Keratinocyte (primary cell): ENCODE measurements around the gene RSKR. TPM values are rescaled to one million over a fixed set of nuclear protein-coding genes. Genes with fewer than 3 reads are reported as not detected.

Experiments used
- DNase-seq: peaks from one replicate; pipeline ENCODE4 v3.0.0-alpha.2; 2011; ENCODE audit warnings: low read depth, missing footprints, low spot score
- FAIRE-seq: peaks from 2 replicates; lab custom pipeline; 2011; peaks lifted over from hg19 to GRCh38; lab: Jason Lieb, UNC
- H2AFZ ChIP-seq: 2 replicates; pipeline ENCODE4 v1.6.0; 2012; ENCODE audit warnings: low read length, control low read depth, inconsistent platforms; ENCODE audit not compliant: control insufficient read depth
- H3K27ac ChIP-seq: 2 replicates; pipeline ENCODE4 v1.5.1; 2011; ENCODE audit warnings: low read length; ENCODE audit not compliant: control insufficient read depth, insufficient read depth
- H3K27me3 ChIP-seq: 3 replicates; pipeline ENCODE4 v1.6.0; 2011; ENCODE audit warnings: low read length; ENCODE audit not compliant: control insufficient read depth, insufficient read depth; ENCODE audit errors: extremely low read depth
- H3K36me3 ChIP-seq, 2 experiments: 2 replicates in 1 of 2; 3 replicates in 1 of 2; pipeline ENCODE4 v1.5.1; 2011; ENCODE audit warnings: low read length in 2 of 2, mild to moderate bottlenecking in 1 of 2; ENCODE audit not compliant: control insufficient read depth in 2 of 2, insufficient read depth in 2 of 2; ENCODE audit errors: extremely low read depth in 1 of 2
- H3K4me1 ChIP-seq: 3 replicates; pipeline ENCODE4 v1.5.1; 2011; ENCODE audit warnings: low read length; ENCODE audit not compliant: control insufficient read depth, insufficient read depth; ENCODE audit errors: extremely low read depth
- H3K4me2 ChIP-seq: 3 replicates; pipeline ENCODE4 v1.6.0; 2011; ENCODE audit warnings: low read depth, low read length; ENCODE audit not compliant: control insufficient read depth, insufficient read depth; ENCODE audit errors: extremely low read depth
- H3K4me3 ChIP-seq, 3 experiments: fragments of 200-600 bp in 1 of 3; sonication (generic) in 1 of 3; 2 replicates in 2 of 3; 3 replicates in 1 of 3; pipeline ENCODE4 v1.5.1; 2011 to 2016; ENCODE audit warnings: low read length in 3 of 3, mild to moderate bottlenecking in 3 of 3, control low read depth in 2 of 3, inconsistent platforms in 1 of 3, low read depth in 1 of 3, mixed read lengths in 1 of 3, mixed run types in 1 of 3, moderate library complexity in 1 of 3; ENCODE audit not compliant: control insufficient read depth in 2 of 3, insufficient read depth in 2 of 3; ENCODE audit errors: extremely low read depth in 1 of 3
- H3K79me2 ChIP-seq: 2 replicates; pipeline ENCODE4 v1.6.0; 2012; ENCODE audit warnings: low read length; ENCODE audit not compliant: control insufficient read depth, insufficient read depth
- H3K9ac ChIP-seq: 3 replicates; pipeline ENCODE4 v1.6.0; 2011; ENCODE audit warnings: low read length; ENCODE audit not compliant: control insufficient read depth, insufficient read depth; ENCODE audit errors: extremely low read depth
- H3K9me1 ChIP-seq: 3 replicates; pipeline ENCODE4 v1.6.0; 2011; ENCODE audit warnings: low read length; ENCODE audit not compliant: control insufficient read depth, insufficient read depth; ENCODE audit errors: extremely low read depth
- H3K9me3 ChIP-seq: 2 replicates; pipeline ENCODE4 v1.5.1; 2012; ENCODE audit warnings: low read depth, low read length; ENCODE audit not compliant: control insufficient read depth
- H4K20me1 ChIP-seq: 3 replicates; pipeline ENCODE4 v1.6.0; 2011; ENCODE audit warnings: low read length; ENCODE audit not compliant: control insufficient read depth, insufficient read depth; ENCODE audit errors: extremely low read depth
- EZH2 ChIP-seq: IDR thresholded peaks from one replicate; pipeline ENCODE4 v1.6.1; 2012; ENCODE audit warnings: inconsistent platforms, mild to moderate bottlenecking, low read length, moderate library complexity
- dilution Hi-C: fragments of 300-500 bp; cut with MboI; formaldehyde crosslinking; loops from one replicate; pipeline ENCODE4 v1.7.0; 2020; ENCODE audit warnings: low sequenced_read_pairs; ENCODE audit not compliant: extremely low pct_ligation_motif_present
- polyA minus RNA-seq, 3 experiments: library from RNA; depleted of rRNA, polyadenylated mRNA; stranded (reverse); fragments of >200 nt; gene quantifications; 1 replicate in 1 of 3; 2 replicates in 1 of 3; 3 replicates in 1 of 3; pipeline ENCODE4 v1.2.3, GENCODE V29; 2011
- polyA plus RNA-seq, 5 experiments: library from polyadenylated mRNA; depleted of rRNA in 3 of 5; stranded (reverse) in 3 of 5; stranded (forward) in 1 of 5; unstranded in 1 of 5; fragments of >200 nt; gene quantifications; 1 replicate in 1 of 5; 2 replicates in 3 of 5; 3 replicates in 1 of 5; pipeline versions ENCODE4 v1.2.1 to v1.2.3, GENCODE V29; 2011 to 2012; ENCODE audit warnings: missing spikeins in 2 of 5, low read depth in 1 of 5, low replicate concordance in 1 of 5
- TF ChIP-seq, protein P1 (sequence below), 3 experiments: IDR thresholded peaks in 1 of 3; conservative IDR thresholded peaks in 1 of 3; optimal IDR thresholded peaks in 1 of 3; 2 replicates in 2 of 3; 3 replicates in 1 of 3; pipeline versions ENCODE3 to v1.5.1; 2011; ENCODE audit warnings: low read length in 3 of 3, mild to moderate bottlenecking in 3 of 3, moderate library complexity in 2 of 3, control low read depth in 1 of 3, inconsistent platforms in 1 of 3; ENCODE audit not compliant: insufficient read depth in 2 of 3; ENCODE audit errors: extremely low read depth in 1 of 3

RSKR gene, protein sequence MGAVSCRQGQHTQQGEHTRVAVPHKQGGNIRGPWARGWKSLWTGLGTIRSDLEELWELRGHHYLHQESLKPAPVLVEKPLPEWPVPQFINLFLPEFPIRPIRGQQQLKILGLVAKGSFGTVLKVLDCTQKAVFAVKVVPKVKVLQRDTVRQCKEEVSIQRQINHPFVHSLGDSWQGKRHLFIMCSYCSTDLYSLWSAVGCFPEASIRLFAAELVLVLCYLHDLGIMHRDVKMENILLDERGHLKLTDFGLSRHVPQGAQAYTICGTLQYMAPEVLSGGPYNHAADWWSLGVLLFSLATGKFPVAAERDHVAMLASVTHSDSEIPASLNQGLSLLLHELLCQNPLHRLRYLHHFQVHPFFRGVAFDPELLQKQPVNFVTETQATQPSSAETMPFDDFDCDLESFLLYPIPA
- polyA plus RNA-seq (3.9 to 7.4 TPM (median 6.6 TPM) in 3 replicates), polyA minus RNA-seq (4.3 to 17.2 TPM (median 12.9 TPM) in 3 replicates)
- polyA plus RNA-seq (2011; ENCODE audit: low read depth): 3.5 TPM
- polyA plus RNA-seq (2011; cell fraction: cytosol; rRNA removed): 0.27 and 0.47 TPM in 2 replicates
- polyA plus RNA-seq (2011; cell fraction: nucleus; rRNA removed): 36.3 and 42.1 TPM in 2 replicates
- 2.5 and 5.0 TPM in 2 replicates for polyA plus RNA-seq (2012; ENCODE audit: low replicate concordance)
- not detected for polyA minus RNA-seq (2011; cell fraction: cytosol; rRNA and poly(A)+ RNA removed)
- 10.4 and 21.5 TPM in 2 replicates for polyA minus RNA-seq (2011; cell fraction: nucleus; rRNA and poly(A)+ RNA removed)

DNA sequence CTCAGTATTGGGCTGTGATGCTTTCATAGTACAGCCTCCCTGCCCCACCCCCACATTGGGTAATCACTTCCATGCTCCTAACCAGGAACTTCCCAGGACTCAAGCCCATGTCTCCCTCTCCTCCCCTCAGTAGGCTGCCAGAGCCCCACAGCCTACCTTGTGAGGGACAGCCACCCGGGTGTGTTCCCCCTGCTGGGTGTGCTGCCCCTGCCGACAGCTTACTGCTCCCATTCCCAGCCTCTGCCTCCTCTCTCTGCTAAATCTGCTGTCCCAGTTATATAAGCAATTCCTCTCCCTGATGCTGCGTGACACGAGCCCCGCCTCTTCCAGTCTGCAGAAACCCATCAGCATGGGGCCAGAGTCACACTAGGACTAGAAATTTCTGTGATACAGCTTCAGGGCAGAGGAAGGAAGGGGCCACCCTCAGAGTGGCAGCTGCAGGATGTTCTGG lies at the start of gene RSKR:
TSS of gene RSKR (minus strand) at position 255 of the 451 bp plus-strand sequence. CDS start at position 231, 24 bp downstream.
- no peak within 1 kb of the TSS for H3K9ac ChIP-seq
- no peak within 1 kb of the TSS for H3K4me2 ChIP-seq
- no peaks in the 10 kb centered on the region for H3K27me3 ChIP-seq
- no peaks in the 10 kb centered on the region for H3K9me3 ChIP-seq
- H2AFZ ChIP-seq: no peak within 1 kb of the TSS
- H3K4me3 ChIP-seq: no peak within 1 kb of the TSS
- no peaks in the 10 kb centered on the region for H3K79me2 ChIP-seq
- no peak for DNase-seq
- H3K27ac ChIP-seq: no peak within 1 kb of the TSS
- no peaks in the 10 kb centered on the region for H3K4me1 ChIP-seq
- H3K36me3 ChIP-seq: peaks cover 47 to 51% of the 10 kb centered on the region in 2 experiments
- no peak for TF ChIP-seq EZH2
- TF ChIP-seq, protein P1, sequence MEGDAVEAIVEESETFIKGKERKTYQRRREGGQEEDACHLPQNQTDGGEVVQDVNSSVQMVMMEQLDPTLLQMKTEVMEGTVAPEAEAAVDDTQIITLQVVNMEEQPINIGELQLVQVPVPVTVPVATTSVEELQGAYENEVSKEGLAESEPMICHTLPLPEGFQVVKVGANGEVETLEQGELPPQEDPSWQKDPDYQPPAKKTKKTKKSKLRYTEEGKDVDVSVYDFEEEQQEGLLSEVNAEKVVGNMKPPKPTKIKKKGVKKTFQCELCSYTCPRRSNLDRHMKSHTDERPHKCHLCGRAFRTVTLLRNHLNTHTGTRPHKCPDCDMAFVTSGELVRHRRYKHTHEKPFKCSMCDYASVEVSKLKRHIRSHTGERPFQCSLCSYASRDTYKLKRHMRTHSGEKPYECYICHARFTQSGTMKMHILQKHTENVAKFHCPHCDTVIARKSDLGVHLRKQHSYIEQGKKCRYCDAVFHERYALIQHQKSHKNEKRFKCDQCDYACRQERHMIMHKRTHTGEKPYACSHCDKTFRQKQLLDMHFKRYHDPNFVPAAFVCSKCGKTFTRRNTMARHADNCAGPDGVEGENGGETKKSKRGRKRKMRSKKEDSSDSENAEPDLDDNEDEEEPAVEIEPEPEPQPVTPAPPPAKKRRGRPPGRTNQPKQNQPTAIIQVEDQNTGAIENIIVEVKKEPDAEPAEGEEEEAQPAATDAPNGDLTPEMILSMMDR (optimal IDR thresholded peaks at IDR 0.05 in 1 of 3, IDR thresholded peaks at IDR 0.05 in 1 of 3, conservative IDR thresholded peaks at IDR 0.05 in 1 of 3; ENCODE audit: extremely low read depth in 1 of 3, insufficient read depth in 2 of 3, low read length in 3 of 3): no peak
- FAIRE-seq: no peak
- dilution Hi-C loops: no loop called here
- no peaks in the 10 kb centered on the region for H4K20me1 ChIP-seq
- no peaks in the 10 kb centered on the region for H3K9me1 ChIP-seq

DNA sequence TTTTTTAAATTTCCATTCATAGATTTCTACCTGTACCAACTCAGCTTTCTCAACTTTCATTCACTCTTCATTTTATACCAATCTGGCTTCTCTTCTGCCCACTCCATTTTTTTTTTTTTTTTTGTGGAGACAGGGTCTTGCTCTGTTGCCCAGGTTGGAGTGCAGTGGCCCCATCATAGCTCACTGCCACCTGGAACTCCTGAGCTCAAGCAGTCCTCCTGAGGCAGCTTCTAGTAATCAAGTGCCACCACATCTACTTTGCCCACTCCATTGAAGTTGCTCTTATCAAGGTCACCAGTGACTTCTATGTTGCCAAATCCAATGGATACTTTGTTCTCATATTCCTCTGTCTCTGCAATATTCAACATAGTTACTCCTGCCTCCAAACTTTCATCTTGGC lies 49.7 kb upstream of the RSKR start:
- peaks cover 3 to 9% of the 10 kb centered on the region in 2 experiments for H3K36me3 ChIP-seq
- H3K4me3 ChIP-seq: no peak overlapping the region
- peaks cover 3% of the 10 kb centered on the region for H3K9me1 ChIP-seq
- dilution Hi-C loops: no loop called here
- no peaks in the 10 kb centered on the region for H3K9me3 ChIP-seq
- H3K27me3 ChIP-seq: no peaks in the 10 kb centered on the region
- H3K27ac ChIP-seq: no peak overlapping the region
- TF ChIP-seq, protein P1 (optimal IDR thresholded peaks at IDR 0.05 in 1 of 3, IDR thresholded peaks at IDR 0.05 in 1 of 3, conservative IDR thresholded peaks at IDR 0.05 in 1 of 3; ENCODE audit: extremely low read depth in 1 of 3, insufficient read depth in 2 of 3, low read length in 3 of 3): no peak
- TF ChIP-seq EZH2: no peak
- DNase-seq (no peak), FAIRE-seq (no peak)
- H4K20me1 ChIP-seq: peaks cover 8% of the 10 kb centered on the region
- peaks cover 26% of the 10 kb centered on the region for H3K4me1 ChIP-seq
- no peak overlapping the region for H2AFZ ChIP-seq
- H3K9ac ChIP-seq: no peak overlapping the region
- peaks cover 88% of the 10 kb centered on the region for H3K79me2 ChIP-seq
- peak overlapping the region; percentile 87 for H3K4me2 ChIP-seq
